Adipose tissue (tissue), 3 donors: ENCODE data around the gene CAVIN3. TPM values are rescaled to one million over a fixed set of nuclear protein-coding genes. Genes with fewer than 3 reads are reported as not detected.
"Not testable (repeated sequence)": the region's sequence is repeated elsewhere in the genome, so short reads cannot be mapped to it uniquely, and the experiment has no call there.

Experiments used
- H3K27ac ChIP-seq: one replicate; pipeline ENCODE4 v1.5.1; 2013; ENCODE audit warnings: low read depth, low read length
- WGBS, 3 donors: extraction: QIAGEN DNeasy Blood & Tissue Kit; methylation state at CpG; one replicate each; pipeline ENCODE4 v1.1.7; 2013; 5-methylcytosine and 5-hydroxymethylcytosine counted together
- polyA plus RNA-seq, 3 donors: library from polyadenylated mRNA; stranded (reverse); fragments of 200-250 nt; gene quantifications; one replicate each; pipeline ENCODE4 v1.2.3, GENCODE V29; 2013
- donor health status: healthy with polysubstance abuse.
- donor health status: Bipolar disorder and iron deficiency.
- donor health status: healthy.

The CAVIN3 gene
- polyA plus RNA-seq, 3 donors = 19.8 to 94.6 (median 78.6) TPM

GRCh38 chr11:6285019-6285418, 35.3 kb downstream of the CAVIN3 start:
- no peak overlapping the region for H3K27ac ChIP-seq
- 47 to 86% (median 82%) methylated on average over 4 of the region's 4 CpGs for WGBS, 3 donors

- WGBS, 3 donors = 89 to 97% (median 94%) methylated on average over 3 of the region's 3 CpGs
- H3K27ac ChIP-seq = no peak overlapping the region
These were observed 36.1 kb downstream of the CAVIN3 start for GRCh38 chr11:6284250-6284649.

- H3K27ac ChIP-seq = no peak overlapping the region
- WGBS, 3 donors = 72 to 77% (median 75%) methylated on average over 4 of the region's 4 CpGs
These were observed 36.8 kb downstream of the CAVIN3 start for GRCh38 chr11:6283453-6284023.

GRCh38 chr11:6280809-6281208, 39.5 kb downstream of the CAVIN3 start:
- WGBS, 3 donors = 43 to 59% (median 51%) methylated on average over 7 of the region's 7 CpGs
- not testable (repeated sequence) for H3K27ac ChIP-seq

GRCh38 chr11:6273188-6273587, 47.1 kb downstream of the CAVIN3 start:
- no peak overlapping the region for H3K27ac ChIP-seq
- WGBS, 3 donors = 62 to 85% (median 66%) methylated on average over 4 of the region's 4 CpGs

- WGBS, 3 donors = 48 to 58% (median 53%) methylated on average over 3 of the region's 3 CpGs
- H3K27ac ChIP-seq = no peak overlapping the region
These were observed 48.7 kb downstream of the CAVIN3 start for GRCh38 chr11:6271598-6271997.

GRCh38 chr11:6270584-6271246, 49.6 kb downstream of the CAVIN3 start:
- 77 to 93% (median 77%) methylated on average over 41 of the region's 41 CpGs for WGBS, 3 donors
- H3K27ac ChIP-seq = no peak overlapping the region

- 85 to 94% (median 85%) methylated on average over 24 of the region's 24 CpGs for WGBS, 3 donors
These were observed 50.3 kb downstream of the CAVIN3 start for GRCh38 chr11:6269994-6270393.

More at GRCh38 chr11:6269994-6270393, 50.3 kb downstream of the CAVIN3 start:
- no peak overlapping the region for H3K27ac ChIP-seq

Other genes with a start within 250 kb of the CAVIN3 start
- not detected for gene OR56B4, start 212.8 kb downstream of the CAVIN3 start, polyA plus RNA-seq
- gene OR52B2, start 150.2 kb downstream of the CAVIN3 start, polyA plus RNA-seq = not detected
- not detected for gene OR52W1, start 121.3 kb downstream of the CAVIN3 start, polyA plus RNA-seq
- not detected for gene C11orf42, start 114.9 kb downstream of the CAVIN3 start, polyA plus RNA-seq
- 10 to 100 TPM; 23.7 to 35.4 (median 27.4) TPM for gene FHIP1B, start 85.9 kb downstream of the CAVIN3 start, polyA plus RNA-seq
- under 1 TPM; 0.13 to 0.56 (median 0.18) TPM for gene CNGA4, start 81.4 kb downstream of the CAVIN3 start, polyA plus RNA-seq
- gene CCKBR, start 60.7 kb downstream of the CAVIN3 start, polyA plus RNA-seq = 1 to 10 TPM in 2 of 3 donors, under 1 TPM in 1; 0.22 to 3.8 (median 2.5) TPM
- 10 to 100 TPM; 17.8 to 24.5 (median 19.9) TPM for gene SMPD1, start 70.0 kb upstream of the CAVIN3 start, polyA plus RNA-seq
- 10 to 100 TPM; 15.9 to 23.4 (median 23.0) TPM for gene APBB1, start 98.6 kb upstream of the CAVIN3 start, polyA plus RNA-seq
- under 1 TPM in 2 of 3 donors, not detected in 1; 0.45 to 0.54 TPM for gene HPX, start 120.5 kb upstream of the CAVIN3 start, polyA plus RNA-seq
- 10 to 100 TPM; 11.5 to 16.6 (median 12.8) TPM for gene TRIM3, start 153.4 kb upstream of the CAVIN3 start, polyA plus RNA-seq
- gene ARFIP2, start 160.8 kb upstream of the CAVIN3 start, polyA plus RNA-seq = 10 to 100 TPM; 29.6 to 38.4 (median 33.5) TPM
- gene TIMM10B, start 161.0 kb upstream of the CAVIN3 start, polyA plus RNA-seq = 10 to 100 TPM; 15.6 to 27.1 (median 25.8) TPM
- 10 to 100 TPM in 2 of 3 donors, 1 to 10 TPM in 1; 2.7 to 13.7 (median 10.6) TPM for gene DNHD1, start 176.8 kb upstream of the CAVIN3 start, polyA plus RNA-seq